ENCODE results near the gene LARGE1. TPM values are rescaled to one million over a fixed set of nuclear protein-coding genes. Genes with fewer than 3 reads are reported as not detected.

LARGE1 gene
- total RNA-seq, 1 donor from 2014 or later = 2.8 TPM

- DNase-seq (ENCODE audit: low read depth, low spot score) = no peak
Observed at GRCh38 chr22:33666961-33667619, 253.2 kb downstream of the LARGE1 start.

GRCh38 chr22:33666279-33666960 is 253.9 kb downstream of the LARGE1 start:
- no peak for DNase-seq (ENCODE audit: low read depth, low spot score)

- DNase-seq (ENCODE audit: low read depth, low spot score) = no peak
Observed at GRCh38 chr22:33659448-33659847, 260.8 kb downstream of the LARGE1 start.

- DNase-seq (ENCODE audit: low read depth, low spot score) = no peak
Observed at GRCh38 chr22:33658775-33659174, 261.5 kb downstream of the LARGE1 start.

GRCh38 chr22:33657670-33658069 is 262.6 kb downstream of the LARGE1 start:
- DNase-seq (ENCODE audit: low read depth, low spot score) = no peak

GRCh38 chr22:33656808-33657628 is 263.3 kb downstream of the LARGE1 start:
- DNase-seq (ENCODE audit: low read depth, low spot score) = no peak

- DNase-seq (ENCODE audit: low read depth, low spot score) = no peak
Observed at GRCh38 chr22:33654173-33654895, 265.9 kb downstream of the LARGE1 start.

GRCh38 chr22:33653532-33654063 is 266.7 kb downstream of the LARGE1 start:
- DNase-seq (ENCODE audit: low read depth, low spot score) = no peak

- DNase-seq (ENCODE audit: low read depth, low spot score) = no peak
Observed at GRCh38 chr22:33652615-33653014, 267.7 kb downstream of the LARGE1 start.

- no peak for DNase-seq (ENCODE audit: low read depth, low spot score)
Observed at GRCh38 chr22:33650244-33650643, 270.0 kb downstream of the LARGE1 start.

GRCh38 chr22:33648478-33648877 is 271.8 kb downstream of the LARGE1 start:
- no peak for DNase-seq (ENCODE audit: low read depth, low spot score)

GRCh38 chr22:33640900-33641299 is 279.4 kb downstream of the LARGE1 start:
- no peak for DNase-seq (ENCODE audit: low read depth, low spot score)

GRCh38 chr22:33639588-33640254 is 280.6 kb downstream of the LARGE1 start:
- no peak for DNase-seq (ENCODE audit: low read depth, low spot score)

- no peak for DNase-seq (ENCODE audit: low read depth, low spot score)
Observed at GRCh38 chr22:33635766-33636165, 284.5 kb downstream of the LARGE1 start.

- no peak for DNase-seq (ENCODE audit: low read depth, low spot score)
Observed at GRCh38 chr22:33631777-33632176, 288.5 kb downstream of the LARGE1 start.

GRCh38 chr22:33625959-33626358 is 294.3 kb downstream of the LARGE1 start:
- DNase-seq (ENCODE audit: low read depth, low spot score) = no peak

GRCh38 chr22:33620085-33620484 is 300.2 kb downstream of the LARGE1 start:
- no peak for DNase-seq (ENCODE audit: low read depth, low spot score)

GRCh38 chr22:33606504-33606903 is 313.8 kb downstream of the LARGE1 start:
- no peak for DNase-seq (ENCODE audit: low read depth, low spot score)

GRCh38 chr22:33605666-33606065 is 314.6 kb downstream of the LARGE1 start:
- no peak for DNase-seq (ENCODE audit: low read depth, low spot score)

- DNase-seq (ENCODE audit: low read depth, low spot score) = no peak
Observed at GRCh38 chr22:33605221-33605620, 315.1 kb downstream of the LARGE1 start.

GRCh38 chr22:33601062-33601461 is 319.2 kb downstream of the LARGE1 start:
- DNase-seq (ENCODE audit: low read depth, low spot score) = no peak

All from pulmonary artery endothelial cell (primary cell).